ENCODE results near the gene CASP9.

DNA sequence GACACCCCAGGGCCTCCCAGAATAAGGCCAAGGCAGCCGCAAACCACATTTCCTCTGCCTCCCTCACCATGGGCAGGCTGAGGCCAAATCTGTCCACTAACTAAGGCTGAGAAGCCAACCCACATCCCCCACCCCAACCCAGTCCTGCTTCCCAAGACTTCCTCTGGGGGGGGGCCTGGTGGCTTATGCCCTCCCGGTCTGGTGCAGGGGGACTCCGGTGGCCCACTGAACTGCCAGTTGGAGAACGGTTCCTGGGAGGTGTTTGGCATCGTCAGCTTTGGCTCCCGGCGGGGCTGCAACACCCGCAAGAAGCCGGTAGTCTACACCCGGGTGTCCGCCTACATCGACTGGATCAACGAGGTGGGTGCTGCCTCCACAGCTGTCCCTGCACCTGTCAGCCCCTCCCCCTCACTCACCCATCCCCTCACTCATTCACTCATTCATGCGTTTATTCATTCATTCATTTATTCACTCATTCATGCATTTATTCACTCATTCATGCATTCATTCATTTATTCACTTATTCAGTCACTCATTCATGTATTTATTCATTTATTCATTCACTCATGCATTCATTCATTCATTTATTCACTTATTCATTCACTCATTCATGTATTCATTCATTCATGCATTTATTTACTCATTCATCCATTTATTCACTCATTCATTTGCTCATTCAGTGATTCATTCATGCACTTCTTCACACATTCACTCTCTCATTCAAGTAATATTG lies 78.5 kb downstream of the CASP9 start:
- TF ChIP-seq, protein P1, sequence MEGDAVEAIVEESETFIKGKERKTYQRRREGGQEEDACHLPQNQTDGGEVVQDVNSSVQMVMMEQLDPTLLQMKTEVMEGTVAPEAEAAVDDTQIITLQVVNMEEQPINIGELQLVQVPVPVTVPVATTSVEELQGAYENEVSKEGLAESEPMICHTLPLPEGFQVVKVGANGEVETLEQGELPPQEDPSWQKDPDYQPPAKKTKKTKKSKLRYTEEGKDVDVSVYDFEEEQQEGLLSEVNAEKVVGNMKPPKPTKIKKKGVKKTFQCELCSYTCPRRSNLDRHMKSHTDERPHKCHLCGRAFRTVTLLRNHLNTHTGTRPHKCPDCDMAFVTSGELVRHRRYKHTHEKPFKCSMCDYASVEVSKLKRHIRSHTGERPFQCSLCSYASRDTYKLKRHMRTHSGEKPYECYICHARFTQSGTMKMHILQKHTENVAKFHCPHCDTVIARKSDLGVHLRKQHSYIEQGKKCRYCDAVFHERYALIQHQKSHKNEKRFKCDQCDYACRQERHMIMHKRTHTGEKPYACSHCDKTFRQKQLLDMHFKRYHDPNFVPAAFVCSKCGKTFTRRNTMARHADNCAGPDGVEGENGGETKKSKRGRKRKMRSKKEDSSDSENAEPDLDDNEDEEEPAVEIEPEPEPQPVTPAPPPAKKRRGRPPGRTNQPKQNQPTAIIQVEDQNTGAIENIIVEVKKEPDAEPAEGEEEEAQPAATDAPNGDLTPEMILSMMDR (IDR thresholded peaks at IDR 0.05): no peak
- TF ChIP-seq POLR2A (IDR thresholded peaks at IDR 0.05): no peak
